HCT116 (cell line): Measurements from ENCODE around the gene BCL7A.

ENCODE experiments used
- EZH2 ChIP-seq: fragments of 200-600 bp; sonication (generic); IDR thresholded peaks from 2 replicates; pipeline ENCODE4 v1.6.1; 2017; ENCODE audit warnings: antibody characterized with exemption, mixed run types
- TCF7L2 ChIP-seq: IDR thresholded peaks from 2 replicates; pipeline ENCODE4 v1.7.0; 2011; ENCODE audit warnings: borderline replicate concordance, inconsistent platforms; ENCODE audit not compliant: insufficient read depth, insufficient read length; ENCODE audit errors: extremely low read depth

DNA sequence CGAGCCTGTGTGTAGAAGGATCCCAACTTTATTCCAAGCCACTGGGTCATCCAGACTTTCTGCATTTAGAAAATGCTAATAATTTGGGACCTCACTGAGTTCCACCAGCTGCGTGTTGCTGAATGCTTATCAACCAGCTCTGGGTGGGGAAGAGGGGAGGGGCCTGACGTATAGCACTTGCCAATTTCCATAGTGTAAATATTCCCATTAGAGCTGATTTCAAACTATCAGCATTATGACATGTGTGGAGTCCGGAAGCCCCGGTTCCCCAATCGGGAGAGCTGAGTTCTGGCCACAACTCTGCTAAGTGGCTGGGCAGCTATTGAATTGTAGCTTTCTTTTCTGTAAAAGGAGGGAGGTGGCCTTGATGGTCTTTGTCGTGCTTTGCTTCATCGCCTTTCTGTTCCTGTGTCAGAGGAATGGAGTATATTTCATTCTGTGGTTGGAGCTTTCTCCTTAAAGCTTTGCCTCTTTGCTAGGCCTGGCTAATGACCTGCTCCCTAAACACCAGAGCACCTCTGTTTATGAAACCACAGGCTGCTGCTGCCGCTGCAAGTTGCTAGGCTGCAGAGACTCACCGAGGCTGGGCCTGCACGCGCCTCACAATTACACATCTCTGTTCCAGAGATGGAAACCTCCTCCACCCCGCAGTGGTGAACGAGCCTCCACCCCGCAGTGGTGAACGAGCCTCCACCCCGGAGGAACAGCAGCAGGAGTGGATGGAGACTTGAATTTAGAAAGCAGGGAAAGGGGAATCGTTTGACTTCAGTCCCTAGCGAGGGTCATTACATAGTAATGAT, 7.7 kb upstream of the BCL7A start:
- TF ChIP-seq TCF7L2, result no peak
- TF ChIP-seq EZH2, result no peak
